Tibial nerve (tissue), 4 donors: ENCODE results near the gene MBD5. TPM values are rescaled to one million over a fixed set of nuclear protein-coding genes. Genes with fewer than 3 reads are reported as not detected.

Experiments
- DNase-seq, 2 donors: peaks; one replicate each; pipeline ENCODE4 v3.0.0-alpha.2; 2019; ENCODE audit warnings: low spot score in 2 of 2
- H3K27ac ChIP-seq, 4 donors: fragments of 200-600 bp; sonication (generic) in 3 of 4; one replicate each; pipeline ENCODE4 v1.5.1; 2017 to 2019; ENCODE audit warnings: mild to moderate bottlenecking in 1 of 4
- H3K27me3 ChIP-seq, 2 donors: fragments of 200-600 bp; sonication (generic) in 1 of 2; one replicate each; pipeline versions ENCODE4 v1.5.1 to v1.6.0; 2017 to 2019
- H3K36me3 ChIP-seq, 3 donors: fragments of 200-600 bp; sonication (generic); one replicate each; pipeline ENCODE4 v1.5.1; 2018 to 2019
- H3K4me1 ChIP-seq, 4 donors: fragments of 200-600 bp; sonication (generic) in 3 of 4; one replicate each; pipeline ENCODE4 v1.5.1; 2017 to 2019
- H3K4me3 ChIP-seq, 4 donors: fragments of 200-600 bp; sonication (generic) in 3 of 4; one replicate each; pipeline ENCODE4 v1.5.1; 2017 to 2019; ENCODE audit warnings: mild to moderate bottlenecking in 1 of 4, moderate library complexity in 1 of 4
- H3K9me3 ChIP-seq, 4 donors: fragments of 200-600 bp; sonication (generic) in 3 of 4; one replicate each; pipeline ENCODE4 v1.5.1; 2017 to 2019
- CTCF ChIP-seq, 5 experiments: fragments of 200-600 bp in 3 of 5; fragments of 450-650 bp in 2 of 5; sonication (generic) in 3 of 5; IDR thresholded peaks; one replicate each; pipeline ENCODE4 v1.5.1; 2016 to 2019; ENCODE audit warnings: antibody characterized with exemption in 5 of 5, mild to moderate bottlenecking in 3 of 5, moderate library complexity in 2 of 5
- EP300 ChIP-seq, 2 donors: sonication (generic); formaldehyde crosslinking; IDR thresholded peaks; one replicate each; pipeline ENCODE4 v1.6.1; 2017; ENCODE audit warnings: antibody characterized with exemption in 2 of 2, mild to moderate bottlenecking in 1 of 2
- POLR2A ChIP-seq, 2 donors: fragments of 450-650 bp; IDR thresholded peaks; one replicate each; pipeline ENCODE4 v1.6.1; 2017; ENCODE audit warnings: antibody characterized with exemption in 2 of 2, mild to moderate bottlenecking in 2 of 2, moderate library complexity in 2 of 2
- WGBS, 2 donors: methylation state at CpG; one replicate each; pipeline ENCODE4 v1.1.5; 2018; 5-methylcytosine and 5-hydroxymethylcytosine counted together
- total RNA-seq, 4 donors: library from RNA; depleted of rRNA; stranded (reverse); fragments of >200 nt; gene quantifications; one replicate each; pipeline ENCODE4 v1.1.0, GENCODE V29; 2016

The MBD5 gene
- total RNA-seq, 4 donors from 2014 or later, result 28.5 to 46.5 (median 40.9) TPM

GRCh38 chr2:148513427-148513826 lies 492.5 kb downstream of the MBD5 start:
- DNase-seq, result no peak
- Histone ChIP-seq H3K4me3 (no peak overlapping the region), H3K9me3 (no peaks in the 10 kb centered on the region), H3K27ac (no peak overlapping the region), H3K36me3 (peaks cover 0 to 17% (median 0%) of the 10 kb centered on the region in 3 donors), H3K4me1 (peaks cover 0 to 4% (median 0%) of the 10 kb centered on the region in 4 donors), H3K27me3 (no peaks in the 10 kb centered on the region)
- WGBS, 2 donors, result 78% methylated on average over 1 of the region's 1 CpG
- TF ChIP-seq POLR2A (IDR thresholded peaks at IDR 0.05), result no peak
- no peak for TF ChIP-seq EP300 (IDR thresholded peaks at IDR 0.05)
- no peak for TF ChIP-seq CTCF (IDR thresholded peaks at IDR 0.05)

GRCh38 chr2:148515120-148515519 lies 494.2 kb downstream of the MBD5 start:
- H3K4me3 ChIP-seq, result no peak overlapping the region
- WGBS, 2 donors, result 83 to 89% methylated on average over 1 of the region's 1 CpG
- peaks cover 0 to 24% (median 0%) of the 10 kb centered on the region in 3 donors for H3K36me3 ChIP-seq
- no peaks in the 10 kb centered on the region for H3K4me1 ChIP-seq
- no peaks in the 10 kb centered on the region for H3K27me3 ChIP-seq
- DNase-seq, result no peak
- TF ChIP-seq EP300 (IDR thresholded peaks at IDR 0.05), result no peak
- no peak for TF ChIP-seq POLR2A (IDR thresholded peaks at IDR 0.05)
- no peak for TF ChIP-seq CTCF (IDR thresholded peaks at IDR 0.05)
- no peak overlapping the region for H3K27ac ChIP-seq
- no peaks in the 10 kb centered on the region for H3K9me3 ChIP-seq

- 63 to 82% methylated on average over 2 of the region's 2 CpGs for WGBS, 2 donors
- no peak for DNase-seq
- no peak overlapping the region for H3K4me3 ChIP-seq
- no peak for TF ChIP-seq CTCF (IDR thresholded peaks at IDR 0.05)
- no peak for TF ChIP-seq POLR2A (IDR thresholded peaks at IDR 0.05)
- TF ChIP-seq EP300 (IDR thresholded peaks at IDR 0.05), result no peak
- no peaks in the 10 kb centered on the region for H3K27me3 ChIP-seq
- H3K9me3 ChIP-seq, result no peaks in the 10 kb centered on the region
- no peak overlapping the region for H3K27ac ChIP-seq
- H3K4me1 ChIP-seq, result no peaks in the 10 kb centered on the region
- H3K36me3 ChIP-seq, result peaks cover 0 to 24% (median 0%) of the 10 kb centered on the region in 3 donors
Measured at GRCh38 chr2:148515976-148516375, 495.1 kb downstream of the MBD5 start.

GRCh38 chr2:148517296-148517695 lies 496.4 kb downstream of the MBD5 start:
- Histone ChIP-seq H3K27ac (no peak overlapping the region), H3K27me3 (no peaks in the 10 kb centered on the region), H3K36me3 (peaks cover 0 to 24% (median 0%) of the 10 kb centered on the region in 3 donors), H3K4me1 (no peaks in the 10 kb centered on the region), H3K9me3 (no peaks in the 10 kb centered on the region), H3K4me3 (no peak overlapping the region)
- no peak for TF ChIP-seq POLR2A (IDR thresholded peaks at IDR 0.05)
- TF ChIP-seq EP300 (IDR thresholded peaks at IDR 0.05), result no peak
- no peak for TF ChIP-seq CTCF (IDR thresholded peaks at IDR 0.05)
- 89 to 91% methylated on average over 2 of the region's 2 CpGs for WGBS, 2 donors
- DNase-seq, result no peak

- TF ChIP-seq EP300 (IDR thresholded peaks at IDR 0.05) (no peak), POLR2A (IDR thresholded peaks at IDR 0.05) (no peak), CTCF (IDR thresholded peaks at IDR 0.05) (no peak)
- H3K4me3 ChIP-seq, result no peak overlapping the region
- no peak for DNase-seq
- no peaks in the 10 kb centered on the region for H3K27me3 ChIP-seq
- WGBS, 2 donors, result 92 to 97% methylated on average over 5 of the region's 5 CpGs
- no peaks in the 10 kb centered on the region for H3K4me1 ChIP-seq
- H3K27ac ChIP-seq, result no peak overlapping the region
- peaks cover 0 to 21% (median 0%) of the 10 kb centered on the region in 3 donors for H3K36me3 ChIP-seq
- no peaks in the 10 kb centered on the region for H3K9me3 ChIP-seq
Measured at GRCh38 chr2:148517822-148518221, 496.9 kb downstream of the MBD5 start.
